Epithelial cell of esophagus (primary cell): ENCODE data around the gene TNFSF9.
"Not testable (repeated sequence)": the region's sequence is repeated elsewhere in the genome, so short reads cannot be mapped to it uniquely, and the experiment has no call there.

Source experiments
- DNase-seq: peaks from one replicate; pipeline ENCODE4 v3.0.0; 2010; ENCODE audit warnings: low read depth
- H3K4me3 ChIP-seq: 2 replicates; pipeline ENCODE4 v1.5.1; 2011; ENCODE audit warnings: mild to moderate bottlenecking, low read length, control low read depth
- CTCF ChIP-seq: IDR thresholded peaks from 2 replicates; pipeline ENCODE4 v1.5.1; 2011; ENCODE audit warnings: low read depth, mild to moderate bottlenecking, low read length, control low read depth, inconsistent platforms; ENCODE audit not compliant: insufficient read depth; ENCODE audit errors: missing control alignments

Gene TNFSF9

GRCh38 chr19:6577476-6578125 lies 46.8 kb downstream of the TNFSF9 start:
- no peak for TF ChIP-seq CTCF

GRCh38 chr19:6579450-6580178 lies 48.8 kb downstream of the TNFSF9 start:
- TF ChIP-seq CTCF: no peak
- no peak for DNase-seq
- H3K4me3 ChIP-seq: no peak overlapping the region

More at GRCh38 chr19:6577476-6578125, 46.8 kb downstream of the TNFSF9 start:
- H3K4me3 ChIP-seq: no peak overlapping the region
- peak; percentile 92 for DNase-seq

- DNase-seq: peak; percentile 69
- H3K4me3 ChIP-seq: no peak overlapping the region
- TF ChIP-seq CTCF: no peak
These were observed 49.5 kb downstream of the TNFSF9 start for GRCh38 chr19:6580313-6580712.

DNA sequence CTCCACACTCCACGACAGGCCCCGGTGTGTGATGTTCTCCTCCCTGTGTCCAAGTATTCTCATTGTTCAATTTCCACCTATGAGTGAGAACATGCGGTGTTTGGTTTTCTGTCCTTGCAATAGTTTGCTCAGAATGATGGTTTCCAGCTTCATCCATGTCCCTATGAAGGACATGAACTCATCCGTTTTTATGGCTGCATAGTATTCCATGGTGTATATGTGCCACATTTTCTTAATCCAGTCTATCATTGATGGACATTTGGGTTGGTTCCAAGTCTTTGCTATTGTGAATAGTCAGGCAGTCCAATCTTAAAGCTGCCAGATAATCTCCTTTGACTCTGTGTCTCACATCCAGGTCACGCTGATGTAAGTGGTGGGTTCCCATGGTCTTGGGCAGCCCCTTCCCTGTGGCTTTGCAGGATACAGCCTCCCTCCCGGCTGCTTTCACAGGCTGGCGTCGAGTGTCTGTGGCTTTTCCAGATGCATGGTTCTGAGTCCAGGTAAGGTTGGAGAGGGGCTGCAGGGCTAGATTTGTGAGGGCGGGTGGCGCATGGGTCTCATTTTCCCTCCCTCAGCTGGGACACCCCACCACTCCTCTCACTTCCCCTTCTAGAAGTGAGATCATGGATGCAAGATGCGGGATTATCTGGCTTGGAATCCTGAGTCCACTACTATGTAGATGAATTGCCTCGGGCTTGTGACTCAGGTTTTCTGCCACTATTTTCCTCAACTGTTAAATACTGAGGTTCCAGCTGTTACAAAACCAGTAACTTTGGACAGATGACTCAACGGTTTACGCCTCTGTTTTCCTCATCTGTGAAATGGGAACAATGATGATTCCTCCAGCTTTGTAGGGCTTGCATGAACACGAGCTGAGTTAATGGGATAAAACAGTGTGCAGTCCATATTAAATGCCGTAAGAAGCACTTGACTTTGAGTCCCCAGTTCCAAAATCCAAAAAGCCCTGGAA lies 52.0 kb downstream of the TNFSF9 start:
- peak; percentile 38 for DNase-seq
- not testable (repeated sequence) for H3K4me3 ChIP-seq
